NCI-H1694 (cell line): ENCODE data around the gene ZXDC.

Source experiments
- DNase-seq: peaks from one replicate; lab custom pipeline; 2025; lab: John Stamatoyannopoulos, UW

The ZXDC gene

GRCh38 chr3:126475413-126476114, at the start of gene ZXDC:
TSS of gene ZXDC (minus strand) at chr3:126475891. CDS start at chr3:126475865, 26 bp downstream.
- DNase-seq, result peak; percentile 77

GRCh38 chr3:126525091-126525852, 49.6 kb upstream of the ZXDC start:
- DNase-seq, result no peak

- no peak for DNase-seq
These were observed 48.8 kb upstream of the ZXDC start for GRCh38 chr3:126524429-126524988.

- DNase-seq, result no peak
These were observed 48.2 kb upstream of the ZXDC start, which contains the start of gene CHST13 for GRCh38 chr3:126523745-126524428. TSS of gene CHST13 (plus strand) at chr3:126524155. CDS start at chr3:126524333, 178 bp downstream.

- DNase-seq, result peak; percentile 76
These were observed 46.7 kb upstream of the ZXDC start for GRCh38 chr3:126522363-126522788.

- peak; percentile 24 for DNase-seq
These were observed 45.6 kb upstream of the ZXDC start for GRCh38 chr3:126521122-126521891.

DNA sequence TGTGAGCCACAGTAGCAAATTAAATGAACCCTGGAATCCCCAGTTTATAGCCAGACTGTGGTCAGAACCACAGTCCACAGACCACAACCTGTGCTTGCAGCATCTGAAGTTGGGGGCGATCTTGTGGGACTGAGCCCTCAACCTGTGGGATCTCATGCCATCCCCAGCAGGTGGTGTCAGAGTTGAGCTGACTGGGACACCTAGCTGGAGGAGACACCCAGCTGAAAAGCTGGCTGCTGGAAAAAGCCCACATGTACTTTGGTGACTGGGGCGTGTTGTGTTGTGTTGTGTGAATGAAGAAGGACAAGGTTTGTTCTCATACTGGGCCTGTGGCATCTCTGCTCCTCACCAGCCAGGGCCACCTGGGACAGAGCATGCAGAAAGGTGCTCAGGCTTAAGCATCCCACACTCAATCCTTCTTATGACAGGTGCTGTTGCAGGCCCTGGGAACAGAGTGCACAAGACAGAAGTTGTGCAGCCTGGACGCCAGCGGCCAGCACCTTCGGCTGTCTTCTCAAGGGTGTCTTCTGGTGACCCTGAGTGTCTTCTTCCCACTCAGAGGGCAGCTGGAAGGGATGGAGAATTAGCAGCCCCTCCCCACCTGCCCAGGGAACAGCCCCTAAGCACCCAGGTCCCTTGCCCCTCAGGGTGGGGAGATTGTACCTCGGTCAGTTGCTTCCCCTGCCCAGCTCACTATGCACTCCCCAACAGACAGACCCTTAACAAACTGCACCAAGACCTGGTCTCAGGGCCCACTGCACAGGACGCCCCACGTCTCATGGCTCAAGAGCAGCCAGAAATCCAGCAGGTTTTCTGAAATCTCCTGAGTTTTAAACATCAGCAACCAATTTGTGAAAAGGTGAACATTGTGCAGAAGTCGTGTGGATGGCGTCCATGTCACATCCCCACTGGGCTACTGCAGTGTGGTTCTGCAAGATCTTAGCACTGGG, 44.1 kb upstream of the ZXDC start:
- no peak for DNase-seq

- no peak for DNase-seq
These were observed 43.1 kb upstream of the ZXDC start for GRCh38 chr3:126518779-126519177.

DNA sequence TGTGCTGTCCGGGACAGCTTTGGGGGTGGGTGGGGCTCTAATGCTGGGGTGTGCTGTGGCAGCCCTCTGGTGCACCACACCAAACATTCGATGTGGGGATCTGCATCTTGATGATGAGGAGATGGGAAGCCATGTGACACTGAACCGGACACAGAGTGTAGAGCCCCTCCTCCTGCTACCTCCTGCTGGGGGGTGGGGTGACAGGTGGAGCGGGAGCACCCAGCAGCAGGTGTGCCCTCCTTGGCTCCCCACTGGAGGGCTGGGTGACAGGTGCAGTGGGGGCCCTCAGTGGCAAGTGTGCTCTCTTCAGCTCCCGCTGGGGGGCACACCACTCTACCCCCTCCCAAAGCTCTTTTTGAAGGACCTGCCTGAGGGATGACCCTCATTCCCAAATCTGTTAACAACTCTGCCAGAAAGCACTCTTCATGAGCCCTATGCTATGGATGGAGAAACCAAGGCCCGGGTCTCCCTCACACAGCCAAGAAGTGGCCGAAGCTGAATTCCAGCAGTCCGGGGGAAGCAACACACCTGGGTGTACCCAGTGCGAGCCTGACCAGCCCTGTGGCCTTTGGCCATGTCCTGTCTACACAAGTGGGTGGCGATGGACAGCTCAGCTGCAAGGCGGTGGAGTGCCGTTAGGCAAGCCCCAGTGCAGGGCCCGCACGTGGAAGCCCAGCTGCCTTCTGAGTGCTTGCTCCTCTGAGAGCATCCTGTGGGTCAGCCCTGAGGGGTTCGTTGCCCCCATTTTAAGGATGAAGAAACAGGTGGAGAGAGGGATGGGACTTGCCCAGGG, 42.5 kb upstream of the ZXDC start:
- DNase-seq, result no peak

GRCh38 chr3:126517291-126517951, 41.7 kb upstream of the ZXDC start, which contains the start of gene UROC1:
TSS of gene UROC1 (minus strand) at chr3:126517773. CDS start at chr3:126517719, 54 bp downstream.
- DNase-seq, result no peak

DNA sequence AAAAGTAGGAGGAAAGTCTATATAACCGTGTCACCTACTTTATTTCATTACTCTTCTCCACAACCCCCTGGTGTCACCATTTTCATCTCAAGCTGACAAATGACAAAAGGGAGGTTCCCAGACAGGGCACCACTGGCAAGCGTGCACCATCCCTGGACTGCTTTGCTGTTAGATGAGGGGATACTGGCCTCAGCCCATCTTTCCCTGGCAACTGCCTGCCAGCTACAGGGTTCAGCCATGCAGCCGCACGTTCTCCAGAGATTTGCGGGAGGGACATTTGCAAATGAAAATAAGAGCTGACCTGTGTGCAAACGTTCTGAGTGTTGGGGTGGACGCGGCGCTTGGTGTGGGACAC, 41.2 kb upstream of the ZXDC start:
- DNase-seq, result no peak

- no peak for DNase-seq
These were observed 40.7 kb upstream of the ZXDC start for GRCh38 chr3:126516152-126516935.

DNA sequence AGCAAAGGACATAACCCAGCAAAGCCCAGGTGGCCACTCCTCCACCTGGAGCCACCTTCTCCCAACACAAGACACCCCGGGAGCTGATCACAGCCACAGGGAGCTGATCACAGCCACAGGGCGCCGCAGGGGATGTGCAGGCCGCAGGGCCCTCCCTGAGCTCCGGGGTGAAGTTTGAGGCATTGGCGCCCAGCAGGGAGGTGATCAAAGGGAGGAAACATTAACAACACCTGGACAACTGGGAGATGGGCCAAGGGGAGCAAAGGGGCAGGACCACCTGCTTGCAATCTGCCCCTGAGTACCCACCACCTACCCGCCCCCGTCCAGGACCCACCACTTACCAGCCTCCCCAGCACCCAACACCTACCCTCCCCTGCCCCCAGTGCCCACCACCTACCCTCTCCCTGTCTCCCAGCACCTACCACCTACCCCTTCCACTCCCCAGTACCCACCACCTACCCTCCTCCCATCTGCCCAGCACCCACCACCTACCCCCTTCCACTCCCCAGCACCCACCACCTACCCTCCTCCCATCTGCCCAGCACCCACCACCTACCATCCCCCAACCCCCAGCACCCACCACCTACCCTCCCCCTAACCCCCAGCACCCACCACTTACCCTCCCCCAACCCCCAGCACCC, 39.5 kb upstream of the ZXDC start:
- no peak for DNase-seq

DNA sequence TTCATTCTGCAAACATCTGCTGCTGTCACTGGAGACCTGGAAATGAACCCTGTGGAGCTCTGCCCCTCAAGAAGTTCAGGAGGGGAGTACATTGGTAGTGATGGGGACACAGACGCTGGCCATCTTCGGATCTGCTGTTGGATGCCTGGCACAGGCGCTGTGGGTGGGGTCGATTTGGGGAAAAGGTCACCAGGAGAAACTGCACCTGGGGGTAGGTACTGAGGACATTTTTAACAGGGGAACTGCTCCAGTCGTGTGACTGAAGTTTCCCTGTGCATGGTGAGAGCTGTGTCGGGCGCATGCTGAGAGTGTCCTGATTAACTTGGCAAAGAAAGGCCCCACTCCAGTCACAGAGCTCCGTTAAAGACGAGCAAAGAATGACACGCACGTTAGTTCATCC, 38.5 kb upstream of the ZXDC start:
- no peak for DNase-seq

DNA sequence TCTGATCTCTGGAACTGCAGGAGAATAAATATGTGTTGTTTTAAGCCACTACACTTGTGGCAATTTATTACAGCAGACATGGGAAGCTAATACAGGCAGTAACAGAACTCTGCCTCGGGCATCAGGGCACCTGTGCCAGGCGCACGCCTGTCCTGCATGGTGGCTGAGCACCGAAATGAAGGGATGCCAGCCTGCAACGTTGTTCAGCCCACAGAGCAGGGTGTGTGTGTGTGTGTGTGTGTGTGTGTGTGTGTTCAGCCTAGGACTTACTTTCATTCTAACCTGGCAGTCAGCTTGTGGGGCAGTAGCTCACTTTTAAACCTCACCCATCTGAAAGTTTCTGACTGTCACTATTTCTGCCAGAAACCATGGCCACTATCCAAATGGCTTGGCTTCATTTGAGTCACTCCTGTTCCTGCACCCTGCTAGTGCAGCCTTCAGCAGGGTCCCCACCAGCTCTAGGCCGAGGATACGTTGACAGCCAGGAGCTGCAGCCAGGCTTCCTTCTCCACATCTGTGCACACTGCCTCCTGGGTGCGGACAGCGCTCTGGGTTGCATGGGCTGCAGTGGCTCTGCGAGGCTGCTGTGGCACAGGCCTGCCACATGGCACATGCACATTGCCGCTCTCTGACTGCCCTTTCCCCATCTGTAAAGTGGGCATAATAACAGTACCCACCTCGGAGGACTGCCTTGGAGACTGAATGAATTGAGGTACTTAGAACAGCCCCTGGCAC, 37.4 kb upstream of the ZXDC start:
- DNase-seq, result no peak

GRCh38 chr3:126512026-126512425, 36.3 kb upstream of the ZXDC start:
- DNase-seq, result no peak

- DNase-seq, result no peak
These were observed 35.6 kb upstream of the ZXDC start for GRCh38 chr3:126511291-126511690.
